ENCODE measurements around the gene FAM83C.

GRCh38 chr20:35280523-35280922 is 11.7 kb downstream of the FAM83C start:
- no peak for TF ChIP-seq CTCF (IDR thresholded peaks at IDR 0.05)
- TF ChIP-seq EP300 (IDR thresholded peaks at IDR 0.05), result no peak
